BLaER1 treated with 17β-estradiol and CSF1 and Interleukin-3, amounts not matched to agents 10 nM and 100 nM (cell line): ENCODE results near the gene MBD4.

Source experiments
- H3K27ac ChIP-seq, 11 experiments: shearing (Covaris generic); formaldehyde crosslinking; 2 replicates each; pipeline ENCODE4 v1.8.1; 2022
- H3K27me3 ChIP-seq, 11 experiments: shearing (Covaris generic); formaldehyde crosslinking; 2 replicates each; pipeline ENCODE4 v1.8.1; 2022
- H3K36me3 ChIP-seq, 11 experiments: shearing (Covaris generic); formaldehyde crosslinking; 2 replicates each; pipeline ENCODE4 v1.8.1; 2022
- H3K4me1 ChIP-seq, 10 experiments: shearing (Covaris generic); formaldehyde crosslinking; 2 replicates each; pipeline ENCODE4 v1.8.1; 2022
- H3K4me2 ChIP-seq, 11 experiments: shearing (Covaris generic); formaldehyde crosslinking; 2 replicates each; pipeline ENCODE4 v1.8.1; 2022
- H3K4me3 ChIP-seq, 10 experiments: shearing (Covaris generic); formaldehyde crosslinking; 2 replicates each; pipeline ENCODE4 v1.8.1; 2022
- H3K9ac ChIP-seq, 11 experiments: shearing (Covaris generic); formaldehyde crosslinking; 2 replicates each; pipeline ENCODE4 v1.8.1; 2022
- H3K9me3 ChIP-seq, 11 experiments: shearing (Covaris generic); formaldehyde crosslinking; replicated peaks in 1 of 11; 2 replicates each; pipeline ENCODE4 v1.8.1; 2022
- H4K20me1 ChIP-seq, 11 experiments: shearing (Covaris generic); formaldehyde crosslinking; 2 replicates each; pipeline ENCODE4 v1.8.1; 2022
- Cebpa-rat ChIP-seq, 11 experiments: shearing (Covaris generic); IDR thresholded peaks; 2 replicates each; pipeline ENCODE4 v1.8.1; 2022

MBD4 gene

GRCh38 chr3:129422897-129423296, 16.9 kb downstream of the MBD4 start:
- no peak overlapping the region for H3K9ac ChIP-seq
- no peaks in the 10 kb centered on the region for H3K36me3 ChIP-seq
- peak overlapping the region in 1 of 11 experiments; percentile 78; a peak in 1 of 22 replicates for H3K27ac ChIP-seq
- no peak overlapping the region for H3K4me3 ChIP-seq
- TF ChIP-seq Cebpa-rat (IDR thresholded peaks at IDR 0.05), result no peak
- H3K9me3 ChIP-seq, result peaks cover 0 to 24% (median 9%) of the 10 kb centered on the region in 11 experiments; a peak in 12 of 22 replicates
- H3K27me3 ChIP-seq, result peaks cover 0 to 11% (median 9%) of the 10 kb centered on the region in 11 experiments; a peak in 18 of 22 replicates
- peaks cover 0 to 4% (median 0%) of the 10 kb centered on the region in 11 experiments; a peak in 1 of 22 replicates for H4K20me1 ChIP-seq
- peaks cover 28 to 41% (median 36%) of the 10 kb centered on the region in 10 experiments for H3K4me1 ChIP-seq
- no peak overlapping the region for H3K4me2 ChIP-seq

- peaks cover 0 to 24% (median 9%) of the 10 kb centered on the region in 11 experiments; a peak in 12 of 22 replicates for H3K9me3 ChIP-seq
- peaks cover 0 to 3% (median 2%) of the 10 kb centered on the region in 11 experiments; a peak in 16 of 22 replicates for H3K27me3 ChIP-seq
- TF ChIP-seq Cebpa-rat (IDR thresholded peaks at IDR 0.05), result no peak
- H3K4me2 ChIP-seq, result no peak overlapping the region
- no peak overlapping the region for H3K4me3 ChIP-seq
- H4K20me1 ChIP-seq, result no peaks in the 10 kb centered on the region
- H3K4me1 ChIP-seq, result peaks cover 23 to 38% (median 32%) of the 10 kb centered on the region in 10 experiments
- H3K9ac ChIP-seq, result no peak overlapping the region
- no peak overlapping the region for H3K27ac ChIP-seq
- H3K36me3 ChIP-seq, result no peaks in the 10 kb centered on the region
Observed at GRCh38 chr3:129421988-129422745, 17.6 kb downstream of the MBD4 start.

GRCh38 chr3:129421236-129421883, 18.4 kb downstream of the MBD4 start:
- Histone ChIP-seq H4K20me1 (no peaks in the 10 kb centered on the region), H3K4me2 (no peak overlapping the region), H3K27me3 (no peaks in the 10 kb centered on the region), H3K36me3 (no peaks in the 10 kb centered on the region), H3K9me3 (peaks cover 0 to 24% (median 9%) of the 10 kb centered on the region in 11 experiments; a peak in 12 of 22 replicates), H3K4me1 (peaks cover 23 to 37% (median 32%) of the 10 kb centered on the region in 10 experiments), H3K27ac (no peak overlapping the region), H3K9ac (no peak overlapping the region), H3K4me3 (no peak overlapping the region)
- TF ChIP-seq Cebpa-rat (IDR thresholded peaks at IDR 0.05), result no peak

- peak overlapping the region in 5 of 11 experiments; percentile 2 to 41 (median 23); a peak in 3 of 22 replicates for H3K4me2 ChIP-seq
- peaks cover 0 to 17% (median 6%) of the 10 kb centered on the region in 11 experiments; a peak in 12 of 22 replicates for H3K9me3 ChIP-seq
- no peak overlapping the region for H3K27ac ChIP-seq
- H3K36me3 ChIP-seq, result no peaks in the 10 kb centered on the region
- H4K20me1 ChIP-seq, result no peaks in the 10 kb centered on the region
- no peak overlapping the region for H3K9ac ChIP-seq
- no peaks in the 10 kb centered on the region for H3K27me3 ChIP-seq
- TF ChIP-seq Cebpa-rat (IDR thresholded peaks at IDR 0.05), result no peak
- H3K4me1 ChIP-seq, result peaks cover 9 to 26% (median 18%) of the 10 kb centered on the region in 10 experiments
- H3K4me3 ChIP-seq, result no peak overlapping the region
Observed at GRCh38 chr3:129419476-129419875, 20.3 kb downstream of the MBD4 start.

GRCh38 chr3:129418041-129418973, 21.4 kb downstream of the MBD4 start:
- Histone ChIP-seq H3K4me2 (0 out of 22 replicates have a peak overlapping the region, but pooled peaks of 1 of the 11 experiments have one; percentile 12), H3K27me3 (no peaks in the 10 kb centered on the region; a peak in 1 of 22 replicates), H3K27ac (no peak overlapping the region), H3K4me1 (peaks cover 4 to 19% (median 15%) of the 10 kb centered on the region in 10 experiments; a peak in 17 of 20 replicates), H4K20me1 (no peaks in the 10 kb centered on the region), H3K9ac (no peak overlapping the region), H3K4me3 (no peak overlapping the region), H3K36me3 (no peaks in the 10 kb centered on the region), H3K9me3 (peaks cover 0 to 14% (median 0%) of the 10 kb centered on the region in 11 experiments; a peak in 7 of 22 replicates)
- no peak for TF ChIP-seq Cebpa-rat (IDR thresholded peaks at IDR 0.05)

GRCh38 chr3:129417326-129417725, 22.4 kb downstream of the MBD4 start:
- H3K9me3 ChIP-seq, result peaks cover 0 to 14% (median 0%) of the 10 kb centered on the region in 11 experiments; a peak in 7 of 22 replicates
- H4K20me1 ChIP-seq, result no peaks in the 10 kb centered on the region

GRCh38 chr3:129416415-129416814, 23.3 kb downstream of the MBD4 start:
- Histone ChIP-seq H3K9ac (no peak overlapping the region), H3K27me3 (no peaks in the 10 kb centered on the region; a peak in 1 of 22 replicates), H3K27ac (no peak overlapping the region), H3K4me3 (no peak overlapping the region), H3K9me3 (peaks cover 0 to 11% (median 0%) of the 10 kb centered on the region in 11 experiments; a peak in 6 of 22 replicates), H3K4me2 (no peak overlapping the region), H3K4me1 (peaks cover 4 to 20% (median 16%) of the 10 kb centered on the region in 10 experiments; a peak in 17 of 20 replicates), H3K36me3 (no peaks in the 10 kb centered on the region), H4K20me1 (no peaks in the 10 kb centered on the region)
- TF ChIP-seq Cebpa-rat (IDR thresholded peaks at IDR 0.05), result no peak

More at GRCh38 chr3:129417326-129417725, 22.4 kb downstream of the MBD4 start:
- TF ChIP-seq Cebpa-rat (IDR thresholded peaks at IDR 0.05), result no peak
- H3K27ac ChIP-seq, result no peak overlapping the region
- H3K4me3 ChIP-seq, result no peak overlapping the region
- peak overlapping the region in 5 of 11 experiments; percentile 8 to 22 (median 20); a peak in 3 of 22 replicates for H3K4me2 ChIP-seq
- H3K27me3 ChIP-seq, result no peaks in the 10 kb centered on the region; a peak in 1 of 22 replicates
- no peaks in the 10 kb centered on the region for H3K36me3 ChIP-seq
- H3K9ac ChIP-seq, result no peak overlapping the region
- peaks cover 4 to 20% (median 16%) of the 10 kb centered on the region in 10 experiments; a peak in 17 of 20 replicates for H3K4me1 ChIP-seq

GRCh38 chr3:129415830-129416229, 23.9 kb downstream of the MBD4 start:
- no peaks in the 10 kb centered on the region for H3K36me3 ChIP-seq
- no peak for TF ChIP-seq Cebpa-rat (IDR thresholded peaks at IDR 0.05)
- H3K9me3 ChIP-seq, result peaks cover 0 to 5% (median 0%) of the 10 kb centered on the region in 11 experiments; a peak in 6 of 22 replicates
- H3K27me3 ChIP-seq, result no peaks in the 10 kb centered on the region; a peak in 1 of 22 replicates
- H3K4me2 ChIP-seq, result no peak overlapping the region
- no peak overlapping the region for H3K4me3 ChIP-seq
- no peak overlapping the region for H3K9ac ChIP-seq
- H4K20me1 ChIP-seq, result no peaks in the 10 kb centered on the region
- peaks cover 4 to 20% (median 16%) of the 10 kb centered on the region in 10 experiments; a peak in 17 of 20 replicates for H3K4me1 ChIP-seq
- no peak overlapping the region for H3K27ac ChIP-seq
